Left colon (tissue), 2 donors: ENCODE data around the gene PRTG. TPM values are rescaled to one million over a fixed set of nuclear protein-coding genes. Genes with fewer than 3 reads are reported as not detected.

ENCODE experiments used
- ATAC-seq: fragments of 200-7000 bp; cut with Tn5 transposase; one replicate; pipeline ENCODE4 v1.9.1; 2020; ENCODE audit warnings: mild to moderate bottlenecking, moderate library complexity
- DNase-seq, 2 donors: peaks; one replicate each; pipeline ENCODE4 v3.0.0-alpha.2; 2020
- intact Hi-C, 2 donors: fragments of 100-400 bp; cut with DNase I in 1 of 2; cut with micrococcal nuclease in 1 of 2; formaldehyde crosslinking; loops; one replicate each; pipeline versions ENCODE4 v1.11.2 to v1.14.0; 2022; cut with DNase I, micrococcal nuclease
- total RNA-seq, 2 donors: library from RNA; stranded (reverse); fragmentation: NEBNext Ultra II Directional; extraction: Animal tissue kit (Norgen Biotek cat#: 25700); gene quantifications; one replicate each; pipeline ENCODE4 v1.2.1, GENCODE V29; 2021
- donor health status: DM: no; HTN: no; CAD: no.
- donor health status: DM: yes; HTN: yes; CAD: no.

The PRTG gene
- total RNA-seq, 2 donors from 2014 or later, result 0.59 to 1.3 TPM

DNA sequence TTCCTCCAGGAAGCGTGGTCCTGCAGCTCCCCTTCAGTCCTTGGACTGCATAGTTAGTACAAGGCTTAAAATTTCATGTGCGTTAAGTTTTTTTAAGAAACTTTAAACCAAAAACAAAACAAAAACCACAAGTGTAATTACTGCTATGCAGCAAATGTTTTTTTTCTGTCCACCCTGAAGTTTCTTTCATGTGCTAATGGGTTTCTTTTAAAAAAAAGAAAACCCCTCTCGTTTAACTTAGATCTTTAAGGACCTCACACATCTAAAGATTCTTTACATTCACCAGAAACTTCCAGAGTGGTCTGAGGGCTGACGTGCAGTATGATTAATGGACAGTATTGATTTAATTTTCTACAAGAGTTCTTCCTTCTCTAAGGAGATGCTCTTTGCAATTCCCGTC, 82.8 kb downstream of the PRTG start:
- no peak for ATAC-seq
- no peak for DNase-seq
- intact Hi-C loops, result no loop called here

DNA sequence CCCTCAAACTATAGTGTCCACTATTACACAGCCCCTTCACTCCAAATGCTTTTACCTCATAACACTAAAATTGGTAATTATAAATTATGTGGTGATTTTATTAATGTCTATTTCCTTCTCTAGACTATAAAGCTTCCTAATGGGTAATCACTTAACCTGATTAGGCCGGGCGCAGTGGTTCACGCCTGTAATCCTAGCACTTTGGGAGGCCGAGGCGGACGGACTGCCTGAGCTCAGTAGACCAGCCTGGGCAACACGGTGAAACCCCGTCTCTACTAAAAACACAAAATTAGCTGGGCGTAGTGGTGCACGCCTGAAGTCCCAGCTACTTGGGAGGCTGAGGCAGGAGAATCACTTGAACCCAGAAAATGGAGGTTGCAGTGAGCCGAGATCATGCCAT, 83.5 kb downstream of the PRTG start:
- intact Hi-C loops, result no loop called here
- ATAC-seq, result no peak
- no peak for DNase-seq

DNA sequence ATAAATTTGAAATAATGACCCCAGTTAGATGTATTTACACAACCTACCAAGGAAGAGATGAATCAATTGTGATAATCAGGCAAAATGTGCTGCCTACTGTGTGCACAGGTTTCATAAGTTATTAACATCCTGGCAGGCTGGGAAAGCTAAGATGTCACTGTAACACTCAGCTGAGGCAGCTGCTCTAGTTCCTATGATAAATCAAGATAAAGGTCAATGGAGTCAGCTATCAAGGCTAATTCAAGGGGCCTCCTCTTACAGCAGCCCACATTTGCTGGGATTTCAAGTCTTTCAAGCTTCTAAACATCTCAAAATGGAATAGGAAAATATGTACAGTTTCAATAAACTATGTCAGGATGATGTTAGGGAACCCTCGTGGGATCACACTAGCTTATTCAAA, 84.1 kb downstream of the PRTG start:
- DNase-seq (no peak), ATAC-seq (no peak)
- intact Hi-C loops, result no loop called here

DNA sequence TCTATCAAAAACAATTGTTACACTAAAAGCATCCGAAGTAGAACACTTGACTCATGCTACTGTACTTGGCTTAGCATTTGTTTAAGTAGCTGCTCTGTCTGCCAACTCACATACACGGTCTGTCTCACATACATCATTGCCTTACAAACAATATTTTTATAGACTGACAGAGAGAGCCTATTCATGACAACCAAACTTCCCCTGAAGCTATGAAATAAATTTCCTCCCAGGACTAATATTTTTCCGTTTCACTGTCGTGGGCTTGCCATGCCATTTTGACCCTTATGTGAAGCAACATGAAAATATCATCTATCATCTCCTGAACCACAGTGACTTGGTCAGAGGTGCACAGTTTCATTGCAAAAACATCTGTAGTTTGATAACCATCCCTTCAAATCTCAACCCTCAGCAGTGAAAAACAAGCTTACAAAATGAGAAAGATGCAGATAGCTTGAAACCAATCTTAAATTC, 88.4 kb downstream of the PRTG start:
- no peak for DNase-seq
- ATAC-seq, result no peak
- intact Hi-C loops, result loop anchor here in 1 of 2 donors (5.0 kb wide), 1 partner anchor 193 kb away; no protein-coding TSS in a partner anchor

DNA sequence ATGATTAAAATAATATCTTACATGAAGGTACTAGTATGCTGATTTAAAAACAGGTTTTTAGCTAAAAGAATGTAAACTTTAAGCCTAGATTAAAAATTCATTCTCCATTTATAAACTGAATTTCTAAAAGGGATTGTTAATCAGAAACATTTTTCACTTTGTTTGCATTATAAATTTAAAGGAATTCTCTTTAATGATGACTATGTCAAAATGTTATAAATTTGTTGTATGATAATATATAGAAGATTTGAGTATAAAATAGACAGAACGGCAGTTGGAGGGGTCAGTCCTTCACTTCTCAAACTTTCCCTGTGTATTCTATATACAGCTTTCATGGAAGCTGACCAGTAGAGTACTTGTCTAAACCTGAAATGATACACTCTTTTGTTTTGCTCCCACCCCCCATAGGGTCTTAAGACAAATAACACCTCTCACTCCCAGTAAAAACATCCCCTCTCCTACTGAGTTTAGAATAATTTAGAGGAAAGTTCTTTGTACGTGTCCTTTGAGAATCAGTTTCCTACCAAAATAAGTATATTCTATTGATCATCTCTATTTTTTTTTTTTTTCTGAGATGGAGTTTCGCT, 90.0 kb downstream of the PRTG start:
- DNase-seq (no peak), ATAC-seq (no peak)
- intact Hi-C loops, result loop anchor here in 1 of 2 donors (5.0 kb wide), 1 partner anchor 194 kb away; no protein-coding TSS in a partner anchor

DNA sequence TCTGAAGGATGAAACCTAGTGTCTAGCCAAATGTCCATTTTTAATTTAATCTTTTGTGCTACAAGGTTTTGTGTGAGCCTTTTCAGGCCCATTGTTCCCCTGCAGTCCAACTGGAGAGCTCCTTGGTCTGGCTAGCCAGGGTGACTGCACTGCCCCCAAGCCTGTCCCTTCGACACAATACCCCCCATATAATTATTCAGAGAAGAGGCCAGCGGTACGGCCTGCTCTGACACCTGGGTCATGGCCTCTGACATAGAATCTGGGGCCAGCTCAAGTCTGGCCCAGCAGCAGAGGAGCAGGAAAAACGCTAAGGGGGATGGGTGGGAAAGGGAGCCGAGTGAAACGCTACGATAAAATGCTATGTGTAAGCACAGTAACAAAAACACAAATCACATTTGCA, 90.6 kb downstream of the PRTG start:
- DNase-seq, result no peak
- ATAC-seq, result no peak
- intact Hi-C loops, result loop anchor here in 1 of 2 donors (5.0 kb wide), 1 partner anchor 195 kb away; no protein-coding TSS in a partner anchor

DNA sequence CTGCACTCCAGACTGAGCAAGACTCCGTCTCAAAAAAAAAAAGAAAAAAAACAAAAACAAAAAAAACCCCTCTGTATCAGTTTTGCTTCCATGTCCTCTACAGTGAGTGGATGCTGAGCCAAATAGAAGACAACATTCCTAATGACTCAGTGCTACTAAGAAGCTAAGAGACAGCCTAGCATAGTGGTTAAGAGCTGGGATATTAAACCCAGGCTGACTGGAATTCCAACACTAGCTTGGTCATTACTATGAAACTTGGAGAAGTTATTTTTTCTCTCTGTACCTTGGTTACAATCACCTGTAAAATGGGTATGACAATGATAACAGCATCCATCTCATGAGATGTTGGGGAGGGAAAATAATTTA, 93.9 kb downstream of the PRTG start:
- ATAC-seq (no peak), DNase-seq (no peak)
- intact Hi-C loops, result no loop called here

DNA sequence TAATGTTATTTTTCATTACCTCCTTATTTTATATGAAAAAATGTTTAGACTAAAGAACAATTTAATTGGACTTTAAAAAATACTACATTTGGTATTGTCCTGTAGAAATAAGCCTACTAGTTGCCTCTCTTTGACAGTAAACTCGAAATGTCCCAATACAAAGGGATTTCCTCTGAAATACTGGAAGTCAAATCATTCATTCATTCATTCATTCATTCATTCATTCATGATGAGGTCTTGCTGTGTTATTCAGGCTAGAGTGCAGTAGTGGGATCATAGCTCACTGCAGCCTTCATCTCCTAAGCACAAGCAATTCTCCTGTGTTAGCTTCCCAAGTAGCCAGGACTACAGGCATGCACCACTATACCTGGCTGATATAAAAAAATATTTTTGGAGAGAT, 104.2 kb downstream of the PRTG start:
- intact Hi-C loops, result no loop called here
- ATAC-seq (no peak), DNase-seq (no peak)

DNA sequence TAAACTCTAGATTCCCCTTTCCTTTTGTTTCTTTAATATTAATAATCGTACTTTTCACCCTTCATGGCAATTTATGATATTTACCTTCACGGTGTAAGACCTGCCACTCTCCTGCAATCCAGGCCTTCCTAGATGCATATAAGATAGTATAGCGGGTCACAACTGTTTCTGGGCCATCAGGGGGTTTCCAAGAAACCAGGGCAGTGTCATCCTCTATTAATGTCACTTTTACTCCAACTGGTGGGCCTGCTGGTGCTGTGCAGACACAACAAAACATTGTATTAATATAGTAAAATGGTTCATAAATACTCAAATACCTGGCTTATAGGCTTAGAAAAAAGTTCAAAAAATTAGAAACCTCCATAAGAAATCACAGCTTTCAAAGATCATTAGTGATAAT, 105.9 kb downstream of the PRTG start:
- DNase-seq, result no peak
- ATAC-seq, result no peak
- intact Hi-C loops, result no loop called here

DNA sequence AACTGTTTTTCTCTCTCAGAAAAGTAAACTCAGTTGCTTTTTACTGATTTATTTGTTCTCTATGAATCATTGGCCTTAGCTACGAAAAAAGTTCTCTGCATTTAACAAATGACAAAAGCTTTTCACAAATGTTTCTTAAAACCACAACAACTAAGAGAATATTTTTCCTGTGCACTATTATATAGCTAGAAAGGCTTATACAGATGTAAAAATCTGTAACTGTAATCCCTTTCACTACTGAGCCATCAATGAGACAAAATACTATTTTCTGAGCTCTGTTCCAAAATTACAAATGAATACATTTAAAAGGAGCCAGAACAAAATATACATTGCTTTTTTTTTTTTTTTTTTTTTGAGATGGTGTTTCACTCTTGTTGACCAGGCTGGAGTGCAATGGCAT, 109.2 kb downstream of the PRTG start:
- DNase-seq, result no peak
- intact Hi-C loops, result no loop called here
- ATAC-seq, result no peak

DNA sequence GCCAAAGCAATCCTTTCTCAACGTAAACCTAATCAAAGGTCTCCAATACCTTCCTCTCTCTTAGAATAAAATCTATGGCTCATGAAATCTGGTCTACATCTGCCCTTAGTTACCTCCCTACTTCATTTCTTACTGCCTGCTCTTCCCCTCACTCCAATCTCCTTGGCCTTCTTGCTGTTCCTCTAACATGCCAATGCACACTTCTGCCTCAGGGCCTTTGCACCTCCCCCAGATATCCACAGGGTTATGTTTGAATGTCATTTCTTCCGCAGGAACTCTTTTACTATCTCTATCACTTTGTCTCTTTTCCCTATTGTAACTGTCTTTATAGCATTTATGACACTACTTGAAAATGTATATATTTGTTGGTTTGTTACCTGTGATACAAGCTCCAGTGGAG, 110.5 kb downstream of the PRTG start:
- ATAC-seq (no peak), DNase-seq (no peak)
- intact Hi-C loops, result no loop called here

DNA sequence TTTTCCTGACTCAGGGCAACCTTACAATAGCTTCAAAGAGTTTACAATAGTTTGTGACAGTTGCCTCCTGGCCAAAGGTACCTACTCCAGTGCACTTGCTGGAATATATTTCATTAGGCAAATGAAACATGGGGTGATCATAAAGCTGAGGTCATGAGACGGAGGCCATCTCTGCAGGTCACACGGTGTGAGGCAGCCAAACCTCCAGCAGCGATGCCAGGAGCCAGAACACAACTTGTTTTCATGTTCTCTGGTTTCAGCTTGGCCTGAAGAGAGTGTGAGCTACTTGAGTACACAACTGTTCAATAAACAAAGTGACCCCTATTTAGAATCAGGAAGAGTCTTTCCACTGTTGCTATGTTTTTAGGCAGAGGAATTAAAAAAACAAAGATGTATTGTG, 112.1 kb downstream of the PRTG start:
- ATAC-seq (no peak), DNase-seq (no peak)
- intact Hi-C loops, result no loop called here

DNA sequence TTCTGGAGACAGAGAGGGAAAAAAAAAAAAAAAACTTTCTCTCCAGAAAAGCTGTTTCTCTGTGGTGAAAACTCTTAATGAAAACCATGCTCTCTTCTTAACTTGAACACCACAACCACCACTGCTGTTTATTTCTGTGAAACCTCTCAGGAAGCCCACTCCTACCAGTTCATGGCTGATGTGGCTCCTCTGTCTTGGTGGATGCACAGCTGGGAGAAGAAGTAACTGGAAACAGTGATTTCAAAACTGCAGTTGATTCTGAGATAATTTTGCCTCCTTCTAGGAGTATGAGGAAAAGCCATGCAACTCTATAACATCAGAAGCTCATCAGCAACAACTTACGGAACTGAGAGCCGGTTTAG, 114.6 kb downstream of the PRTG start:
- DNase-seq, result no peak
- ATAC-seq, result no peak
- intact Hi-C loops, result no loop called here

DNA sequence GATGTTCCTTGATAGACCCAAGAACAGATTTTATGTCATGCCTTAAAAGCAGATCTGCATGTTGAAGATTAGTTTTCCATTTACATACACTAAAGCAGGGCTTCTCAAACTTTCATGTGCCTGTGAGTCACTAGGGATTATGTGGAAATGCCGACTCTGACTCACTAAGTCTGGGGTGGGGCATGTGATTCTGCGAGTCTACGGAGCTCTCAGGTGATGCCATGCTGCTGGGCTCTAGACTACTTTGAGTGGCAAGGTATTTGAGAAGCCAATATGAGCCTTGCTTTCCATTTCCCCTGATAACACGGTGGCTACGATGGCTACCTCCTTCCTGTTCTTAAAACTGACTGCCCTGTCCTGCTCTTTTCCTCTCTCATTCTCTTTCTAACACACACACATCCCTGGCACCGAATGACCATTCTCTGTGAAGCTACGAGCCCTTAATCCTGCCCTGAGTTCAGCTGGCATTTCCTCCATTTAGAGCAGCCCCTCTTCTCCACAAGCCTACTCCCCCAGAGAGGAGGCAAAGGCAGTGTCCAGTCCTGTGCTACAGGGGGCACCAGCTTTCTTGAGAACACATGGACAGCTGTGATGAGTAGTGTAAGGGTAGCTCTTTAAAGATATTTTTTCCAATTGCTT, 115.1 kb downstream of the PRTG start:
- DNase-seq (no peak), ATAC-seq (no peak)
- intact Hi-C loops, result no loop called here

DNA sequence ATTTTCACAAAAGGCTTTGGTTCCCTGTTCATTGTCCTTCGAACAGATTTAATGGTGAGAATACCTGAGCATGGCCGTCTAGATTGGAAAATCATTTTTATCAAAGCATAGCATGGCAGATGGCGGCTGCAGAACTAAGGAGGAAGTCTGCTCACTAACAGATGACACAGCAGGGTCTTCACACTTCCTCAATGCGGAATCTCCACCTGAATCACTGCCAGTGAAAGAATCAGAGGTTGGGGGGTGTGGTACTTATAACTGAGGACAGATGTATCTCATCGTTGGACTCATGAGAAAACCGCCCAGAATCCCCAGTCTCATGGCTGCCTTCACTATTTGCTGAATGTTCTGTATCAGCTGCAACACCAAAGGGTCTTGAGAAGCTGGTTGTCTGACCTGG, 123.2 kb downstream of the PRTG start:
- intact Hi-C loops, result no loop called here
- ATAC-seq, result no peak
- no peak for DNase-seq

DNA sequence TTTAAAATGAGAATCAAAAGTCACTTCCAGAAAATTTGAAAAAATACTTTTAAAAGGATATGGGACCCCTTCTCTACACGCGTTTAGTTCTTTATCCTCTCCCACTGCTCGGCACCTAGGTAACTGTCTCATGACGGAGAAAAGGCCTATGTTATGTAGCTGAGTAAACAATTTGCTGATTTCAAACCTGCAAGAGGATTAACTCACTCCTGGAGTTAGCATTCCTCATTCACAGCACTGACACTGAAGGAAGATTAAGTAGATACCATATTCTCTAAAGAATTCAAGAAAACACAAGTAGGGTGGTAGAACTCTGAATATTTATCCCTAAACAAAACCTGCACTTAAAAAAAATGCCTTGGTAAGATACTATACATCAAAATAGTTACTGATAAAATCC, 124.6 kb downstream of the PRTG start:
- no peak for DNase-seq
- no peak for ATAC-seq
- intact Hi-C loops, result no loop called here

DNA sequence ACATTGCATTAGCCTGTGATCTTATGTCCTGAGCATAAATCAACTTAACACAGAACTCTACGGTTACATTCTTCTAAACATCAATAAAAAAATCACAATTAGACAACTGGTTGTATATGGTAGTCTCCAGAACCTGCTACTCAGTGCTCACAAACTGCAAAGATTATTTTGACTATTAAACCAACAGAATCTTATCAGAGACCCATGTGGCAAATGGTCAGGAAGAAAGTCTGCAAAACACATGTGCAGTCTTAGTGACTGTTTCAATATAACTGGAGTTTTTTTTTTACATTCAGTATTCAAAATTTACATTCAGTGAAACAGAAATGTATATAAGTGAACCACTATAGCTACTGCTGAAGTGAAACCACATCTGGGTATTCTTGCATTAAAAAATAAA, 127.5 kb downstream of the PRTG start:
- no peak for ATAC-seq
- intact Hi-C loops, result no loop called here
- DNase-seq, result no peak

DNA sequence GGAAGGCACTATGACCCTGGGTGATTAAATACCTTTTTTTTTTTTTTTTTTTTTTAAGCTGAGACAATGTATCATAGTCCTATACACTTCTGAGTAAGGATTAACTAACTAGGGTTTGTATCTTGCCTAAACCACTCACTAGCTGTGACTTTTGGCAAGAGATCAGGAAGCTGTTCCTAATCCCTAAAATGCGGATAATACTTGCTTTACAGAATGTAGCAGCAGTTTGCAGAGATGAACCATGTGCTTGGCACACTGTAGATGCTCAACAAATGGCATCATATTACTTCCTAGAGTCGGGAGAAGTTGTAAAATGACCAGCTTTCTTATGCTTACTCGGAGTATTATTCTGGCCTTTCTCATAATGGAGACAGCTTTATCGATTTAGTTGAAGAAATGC, 129.2 kb downstream of the PRTG start:
- DNase-seq, result no peak
- intact Hi-C loops, result no loop called here
- no peak for ATAC-seq

DNA sequence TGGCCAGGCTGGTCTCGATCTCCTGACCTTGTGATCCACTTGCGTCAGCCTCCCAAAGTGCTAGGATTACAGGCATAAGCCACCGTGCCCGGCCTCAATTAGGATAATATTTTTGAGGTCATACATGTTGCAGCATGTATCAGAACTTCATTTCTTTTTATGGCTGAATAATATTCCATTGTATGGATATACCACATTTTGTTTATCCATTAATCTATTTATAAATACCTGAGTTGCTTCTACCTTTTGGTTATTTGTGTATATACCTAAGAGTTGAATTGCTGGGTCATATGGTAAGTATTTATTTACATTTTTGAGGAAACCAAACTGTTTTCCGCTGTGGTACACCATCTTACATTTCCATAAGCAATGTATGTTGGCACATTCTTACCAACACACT, 136.7 kb downstream of the PRTG start:
- intact Hi-C loops, result no loop called here
- no peak for ATAC-seq
- no peak for DNase-seq

DNA sequence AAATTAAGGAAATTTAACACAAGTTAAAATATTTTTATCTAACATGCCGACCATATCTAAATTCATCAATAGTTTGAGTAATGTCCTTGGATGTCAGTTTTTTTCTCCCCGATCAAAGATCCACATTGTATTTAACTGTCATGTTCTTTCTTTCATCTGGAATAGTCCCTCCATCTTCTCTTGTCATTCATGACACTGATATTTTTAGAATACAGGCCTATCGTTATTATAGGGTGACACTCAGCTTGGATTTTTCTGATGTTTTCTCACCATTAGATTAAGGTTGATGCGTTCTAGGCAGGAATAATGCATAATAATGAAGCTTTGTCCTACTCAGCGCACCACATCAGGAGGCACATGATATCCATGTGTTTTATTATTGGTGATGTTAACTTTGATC, 141.6 kb downstream of the PRTG start:
- ATAC-seq (no peak), DNase-seq (no peak)
- intact Hi-C loops, result no loop called here

DNA sequence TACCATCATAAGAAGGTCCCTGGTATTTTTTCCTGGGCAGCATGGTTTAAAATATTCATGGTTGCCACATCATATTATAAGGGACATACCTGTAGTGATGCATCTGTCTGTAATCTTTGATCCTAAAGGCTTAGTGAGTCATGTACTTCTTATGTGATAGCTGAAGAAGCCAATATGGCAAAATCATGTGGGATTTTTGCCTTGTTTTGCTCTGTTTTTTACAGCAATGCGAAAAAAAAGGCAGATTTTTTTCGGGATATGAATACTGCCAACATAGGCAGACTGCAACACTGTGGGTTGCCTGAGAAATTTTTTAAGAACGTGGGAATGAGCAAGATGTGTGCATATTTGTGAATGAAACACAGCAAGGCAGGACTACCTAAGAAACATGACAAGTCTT, 143.5 kb downstream of the PRTG start:
- ATAC-seq (no peak), DNase-seq (no peak)
- intact Hi-C loops, result no loop called here
